ENCODE data around the gene RPS6KA5. TPM values are rescaled to one million over a fixed set of nuclear protein-coding genes. Genes with fewer than 3 reads are reported as not detected.
A peak's percentile ranks its signal among the peaks of the same experiment; 100 is the strongest.
"Not testable (repeated sequence)": the region's sequence is repeated elsewhere in the genome, so short reads cannot be mapped to it uniquely, and the experiment has no call there.

The RPS6KA5 gene
- total RNA-seq, 1 donor from 2014 or later = 11.9 TPM

GRCh38 chr14:90962505-90963109 lies 97.8 kb downstream of the RPS6KA5 start:
- DNase-seq = no peak
- no peak for ATAC-seq
- intact Hi-C loops (cut with micrococcal nuclease) = no loop called here

- intact Hi-C loops (cut with micrococcal nuclease) = no loop called here
- DNase-seq (no peak), ATAC-seq (no peak)
Measured at GRCh38 chr14:90960818-90961217, 99.6 kb downstream of the RPS6KA5 start.

GRCh38 chr14:90959344-90959743 lies 101.1 kb downstream of the RPS6KA5 start:
- ATAC-seq (no peak), DNase-seq (no peak)
- intact Hi-C loops (cut with micrococcal nuclease) = no loop called here

- intact Hi-C loops (cut with micrococcal nuclease) = no loop called here
- ATAC-seq = no peak
Measured at GRCh38 chr14:90956273-90956672, 104.2 kb downstream of the RPS6KA5 start.

GRCh38 chr14:90953643-90954042 lies 106.8 kb downstream of the RPS6KA5 start:
- intact Hi-C loops (cut with micrococcal nuclease); DNase-seq; ATAC-seq: not testable (repeated sequence)

More at GRCh38 chr14:90956273-90956672, 104.2 kb downstream of the RPS6KA5 start:
- no peak for DNase-seq

- DNase-seq (no peak), ATAC-seq (no peak)
- intact Hi-C loops (cut with micrococcal nuclease) = no loop called here
Measured at GRCh38 chr14:90943367-90943766, 117.1 kb downstream of the RPS6KA5 start.

- DNase-seq (no peak), ATAC-seq (no peak)
- intact Hi-C loops (cut with micrococcal nuclease) = no loop called here
Measured at GRCh38 chr14:90942511-90942910, 117.9 kb downstream of the RPS6KA5 start.

GRCh38 chr14:90941706-90942105 lies 118.7 kb downstream of the RPS6KA5 start:
- DNase-seq = no peak
- ATAC-seq = no peak
- intact Hi-C loops (cut with micrococcal nuclease) = no loop called here

- ATAC-seq = no peak
- intact Hi-C loops (cut with micrococcal nuclease) = no loop called here
- no peak for DNase-seq
Measured at GRCh38 chr14:90940318-90940962, 120.0 kb downstream of the RPS6KA5 start.

GRCh38 chr14:90939252-90939795 lies 121.1 kb downstream of the RPS6KA5 start:
- DNase-seq; intact Hi-C loops (cut with micrococcal nuclease); ATAC-seq: not testable (repeated sequence)

- no peak for ATAC-seq
- intact Hi-C loops (cut with micrococcal nuclease) = no loop called here
- DNase-seq = no peak
Measured at GRCh38 chr14:90938615-90939014, 121.8 kb downstream of the RPS6KA5 start.

- ATAC-seq (no peak), DNase-seq (no peak)
- intact Hi-C loops (cut with micrococcal nuclease) = no loop called here
Measured at GRCh38 chr14:90936757-90937440, 123.5 kb downstream of the RPS6KA5 start.

GRCh38 chr14:90924621-90925340 lies 135.7 kb downstream of the RPS6KA5 start:
- DNase-seq = no peak
- intact Hi-C loops (cut with micrococcal nuclease) = no loop called here
- ATAC-seq = no peak

- intact Hi-C loops (cut with micrococcal nuclease) = no loop called here
- no peak for DNase-seq
- no peak for ATAC-seq
Measured at GRCh38 chr14:90922141-90922540, 138.3 kb downstream of the RPS6KA5 start.

GRCh38 chr14:90911121-90911520 lies 149.3 kb downstream of the RPS6KA5 start:
- intact Hi-C loops (cut with micrococcal nuclease) = loop anchor here (10.0 kb wide), 1 partner anchor 144 kb away; no protein-coding TSS in a partner anchor
- DNase-seq (no peak), ATAC-seq (no peak)

GRCh38 chr14:90907178-90907577 lies 153.3 kb downstream of the RPS6KA5 start:
- DNase-seq (no peak), ATAC-seq (no peak)
- intact Hi-C loops (cut with micrococcal nuclease) = loop anchor here (10.0 kb wide), 2 partner anchors 268 to 378 kb away; no protein-coding TSS in a partner anchor

- intact Hi-C loops (cut with micrococcal nuclease) = loop anchor here (10.0 kb wide), 2 partner anchors 269 to 379 kb away; no protein-coding TSS in a partner anchor
- ATAC-seq (no peak), DNase-seq (no peak)
Measured at GRCh38 chr14:90905531-90905930, 154.9 kb downstream of the RPS6KA5 start.

GRCh38 chr14:90903101-90903500 lies 157.3 kb downstream of the RPS6KA5 start:
- ATAC-seq = peak; percentile 82
- intact Hi-C loops (cut with micrococcal nuclease) = loop anchor here (10.0 kb wide), 2 partner anchors 272 to 382 kb away; no protein-coding TSS in a partner anchor

GRCh38 chr14:90900476-90901083 lies 159.9 kb downstream of the RPS6KA5 start:
- ATAC-seq (no peak), DNase-seq (no peak)
- intact Hi-C loops (cut with micrococcal nuclease) = loop anchor here (10.0 kb wide), 2 partner anchors 274 to 384 kb away; no protein-coding TSS in a partner anchor

More at GRCh38 chr14:90903101-90903500, 157.3 kb downstream of the RPS6KA5 start:
- DNase-seq = no peak

All from left ventricle myocardium superior (tissue), 1 donor.